G401.6 (cell line): Measurements from ENCODE around the gene UTP3.
"Not testable (repeated sequence)": the region's sequence is repeated elsewhere in the genome, so short reads cannot be mapped to it uniquely, and the experiment has no call there.

Source experiments
- FAIRE-seq: peaks from 2 replicates; lab custom pipeline; 2012; peaks lifted over from hg19 to GRCh38; lab: Jason Lieb, UNC

The UTP3 gene

GRCh38 chr4:70688795-70689231 lies 481 bp downstream of the UTP3 start:
- no peak for FAIRE-seq

GRCh38 chr4:70691661-70692060 lies 3.3 kb downstream of the UTP3 start:
- FAIRE-seq: no peak

GRCh38 chr4:70694633-70695032 lies 6.3 kb downstream of the UTP3 start:
- FAIRE-seq: not testable (repeated sequence)

GRCh38 chr4:70698435-70698834 lies 10.1 kb downstream of the UTP3 start:
- FAIRE-seq: not testable (repeated sequence)

- no peak for FAIRE-seq
These were observed 12.4 kb downstream of the UTP3 start for GRCh38 chr4:70700712-70701111.

GRCh38 chr4:70701271-70701670 lies 12.9 kb downstream of the UTP3 start:
- FAIRE-seq: peak; percentile 70

- FAIRE-seq: not testable (repeated sequence)
These were observed 14.3 kb downstream of the UTP3 start for GRCh38 chr4:70702592-70702991.

- FAIRE-seq: peak; percentile 96
These were observed 15.4 kb downstream of the UTP3 start for GRCh38 chr4:70703619-70704214.

- FAIRE-seq: no peak
These were observed 16.0 kb downstream of the UTP3 start for GRCh38 chr4:70704215-70704930.

- no peak for FAIRE-seq
These were observed 16.5 kb downstream of the UTP3 start for GRCh38 chr4:70704931-70705182.

GRCh38 chr4:70705183-70706043 lies 17.1 kb downstream of the UTP3 start:
- peak; percentile 60 for FAIRE-seq

- FAIRE-seq: no peak
These were observed 17.7 kb downstream of the UTP3 start for GRCh38 chr4:70706044-70706461.

GRCh38 chr4:70706516-70706915 lies 18.2 kb downstream of the UTP3 start:
- no peak for FAIRE-seq

GRCh38 chr4:70709611-70710205 lies 21.4 kb downstream of the UTP3 start:
- FAIRE-seq: no peak

- no peak for FAIRE-seq
These were observed 23.3 kb downstream of the UTP3 start for GRCh38 chr4:70711599-70711998.

- no peak for FAIRE-seq
These were observed 23.8 kb downstream of the UTP3 start for GRCh38 chr4:70712150-70712549.

GRCh38 chr4:70712604-70713452 lies 24.5 kb downstream of the UTP3 start:
- FAIRE-seq: no peak

- no peak for FAIRE-seq
These were observed 25.2 kb downstream of the UTP3 start for GRCh38 chr4:70713453-70714078.

- FAIRE-seq: no peak
These were observed 26.0 kb downstream of the UTP3 start for GRCh38 chr4:70714079-70714887.

- FAIRE-seq: no peak
These were observed 26.8 kb downstream of the UTP3 start for GRCh38 chr4:70715097-70715496.
